ENCODE measurements around the gene ZCRB1. TPM values are rescaled to one million over a fixed set of nuclear protein-coding genes. Genes with fewer than 3 reads are reported as not detected.

Gene ZCRB1
- total RNA-seq, 1 donor, result 32.6 TPM

GRCh38 chr12:42284876-42285275 lies 41.0 kb downstream of the ZCRB1 start:
- H3K79me2 ChIP-seq (ENCODE audit: insufficient read depth, low read length), result no peaks in the 10 kb centered on the region
- H4K20me1 ChIP-seq (ENCODE audit: insufficient read depth, low read length), result no peaks in the 10 kb centered on the region
- H3K9me3 ChIP-seq (ENCODE audit: low read depth, low read length), result no peaks in the 10 kb centered on the region
- no peak overlapping the region for H3K4me2 ChIP-seq (ENCODE audit: insufficient read depth, low read length)
- no peak overlapping the region for H3K27ac ChIP-seq (ENCODE audit: low read depth, low read length)
- no peak overlapping the region for H3K4me3 ChIP-seq (ENCODE audit: insufficient read depth, low read length)
- H3K36me3 ChIP-seq (ENCODE audit: insufficient read depth, low read length), result no peaks in the 10 kb centered on the region
- TF ChIP-seq CTCF (IDR thresholded peaks at IDR 0.05; ENCODE audit: extremely low read depth, low read depth, low read length), result no peak
- DNase-seq (ENCODE audit: insufficient read length, low spot score, missing footprints), result peak; percentile 92
- no peaks in the 10 kb centered on the region for H3K4me1 ChIP-seq (ENCODE audit: insufficient read depth, low read length)
- no peak overlapping the region for H2AFZ ChIP-seq (ENCODE audit: low read length)
- H3K27me3 ChIP-seq (ENCODE audit: insufficient read depth, low read length), result no peaks in the 10 kb centered on the region

GRCh38 chr12:42284157-42284556 lies 41.7 kb downstream of the ZCRB1 start:
- Histone ChIP-seq H2AFZ (ENCODE audit: low read length) (no peak overlapping the region), H4K20me1 (ENCODE audit: insufficient read depth, low read length) (no peaks in the 10 kb centered on the region), H3K4me1 (ENCODE audit: insufficient read depth, low read length) (no peaks in the 10 kb centered on the region), H3K4me2 (ENCODE audit: insufficient read depth, low read length) (no peak overlapping the region), H3K27me3 (ENCODE audit: insufficient read depth, low read length) (no peaks in the 10 kb centered on the region), H3K36me3 (ENCODE audit: insufficient read depth, low read length) (no peaks in the 10 kb centered on the region), H3K27ac (ENCODE audit: low read depth, low read length) (no peak overlapping the region), H3K4me3 (ENCODE audit: insufficient read depth, low read length) (no peak overlapping the region), H3K9me3 (ENCODE audit: low read depth, low read length) (no peaks in the 10 kb centered on the region), H3K79me2 (ENCODE audit: insufficient read depth, low read length) (no peaks in the 10 kb centered on the region)
- TF ChIP-seq CTCF (IDR thresholded peaks at IDR 0.05; ENCODE audit: extremely low read depth, low read depth, low read length), result no peak
- no peak for DNase-seq (ENCODE audit: insufficient read length, low spot score, missing footprints)

GRCh38 chr12:42283739-42284138 lies 42.2 kb downstream of the ZCRB1 start:
- no peak overlapping the region for H3K27ac ChIP-seq (ENCODE audit: low read depth, low read length)
- no peaks in the 10 kb centered on the region for H4K20me1 ChIP-seq (ENCODE audit: insufficient read depth, low read length)
- H3K4me2 ChIP-seq (ENCODE audit: insufficient read depth, low read length), result no peak overlapping the region
- H3K36me3 ChIP-seq (ENCODE audit: insufficient read depth, low read length), result no peaks in the 10 kb centered on the region
- DNase-seq (ENCODE audit: insufficient read length, low spot score, missing footprints), result no peak
- H2AFZ ChIP-seq (ENCODE audit: low read length), result no peak overlapping the region
- no peak for TF ChIP-seq CTCF (IDR thresholded peaks at IDR 0.05; ENCODE audit: extremely low read depth, low read depth, low read length)
- H3K4me1 ChIP-seq (ENCODE audit: insufficient read depth, low read length), result no peaks in the 10 kb centered on the region
- H3K9me3 ChIP-seq (ENCODE audit: low read depth, low read length), result no peaks in the 10 kb centered on the region
- H3K27me3 ChIP-seq (ENCODE audit: insufficient read depth, low read length), result no peaks in the 10 kb centered on the region
- H3K79me2 ChIP-seq (ENCODE audit: insufficient read depth, low read length), result no peaks in the 10 kb centered on the region
- no peak overlapping the region for H3K4me3 ChIP-seq (ENCODE audit: insufficient read depth, low read length)

GRCh38 chr12:42282294-42282693 lies 43.6 kb downstream of the ZCRB1 start:
- no peak overlapping the region for H3K4me3 ChIP-seq (ENCODE audit: insufficient read depth, low read length)

More at GRCh38 chr12:42282294-42282693, 43.6 kb downstream of the ZCRB1 start:
- H3K27me3 ChIP-seq (ENCODE audit: insufficient read depth, low read length), result no peaks in the 10 kb centered on the region
- no peak for TF ChIP-seq CTCF (IDR thresholded peaks at IDR 0.05; ENCODE audit: extremely low read depth, low read depth, low read length)
- H4K20me1 ChIP-seq (ENCODE audit: insufficient read depth, low read length), result no peaks in the 10 kb centered on the region
- no peaks in the 10 kb centered on the region for H3K79me2 ChIP-seq (ENCODE audit: insufficient read depth, low read length)
- H3K36me3 ChIP-seq (ENCODE audit: insufficient read depth, low read length), result no peaks in the 10 kb centered on the region
- no peaks in the 10 kb centered on the region for H3K4me1 ChIP-seq (ENCODE audit: insufficient read depth, low read length)
- no peaks in the 10 kb centered on the region for H3K9me3 ChIP-seq (ENCODE audit: low read depth, low read length)
- DNase-seq (ENCODE audit: insufficient read length, low spot score, missing footprints), result no peak
- H3K4me2 ChIP-seq (ENCODE audit: insufficient read depth, low read length), result no peak overlapping the region
- no peak overlapping the region for H2AFZ ChIP-seq (ENCODE audit: low read length)
- no peak overlapping the region for H3K27ac ChIP-seq (ENCODE audit: low read depth, low read length)

Data from osteoblast (primary cell).